B cell (primary cell): Measurements from ENCODE around the gene PELI2.

Experiments used
- EZH2 ChIP-seq: IDR thresholded peaks from 2 replicates; pipeline ENCODE4 v1.6.1; 2012; ENCODE audit warnings: borderline replicate concordance, low read depth, mild to moderate bottlenecking, moderate library complexity, low read length; ENCODE audit not compliant: insufficient read depth, poor library complexity, severe bottlenecking
- TF ChIP-seq, protein P1 (sequence below): fragments of 200-600 bp; IDR thresholded peaks from one replicate; pipeline ENCODE4 v1.8.0; 2022; ENCODE audit warnings: antibody characterized with exemption, mild to moderate bottlenecking

GRCh38 chr14:56121816-56122215 lies 3.6 kb downstream of the PELI2 start:
- TF ChIP-seq, protein P1, sequence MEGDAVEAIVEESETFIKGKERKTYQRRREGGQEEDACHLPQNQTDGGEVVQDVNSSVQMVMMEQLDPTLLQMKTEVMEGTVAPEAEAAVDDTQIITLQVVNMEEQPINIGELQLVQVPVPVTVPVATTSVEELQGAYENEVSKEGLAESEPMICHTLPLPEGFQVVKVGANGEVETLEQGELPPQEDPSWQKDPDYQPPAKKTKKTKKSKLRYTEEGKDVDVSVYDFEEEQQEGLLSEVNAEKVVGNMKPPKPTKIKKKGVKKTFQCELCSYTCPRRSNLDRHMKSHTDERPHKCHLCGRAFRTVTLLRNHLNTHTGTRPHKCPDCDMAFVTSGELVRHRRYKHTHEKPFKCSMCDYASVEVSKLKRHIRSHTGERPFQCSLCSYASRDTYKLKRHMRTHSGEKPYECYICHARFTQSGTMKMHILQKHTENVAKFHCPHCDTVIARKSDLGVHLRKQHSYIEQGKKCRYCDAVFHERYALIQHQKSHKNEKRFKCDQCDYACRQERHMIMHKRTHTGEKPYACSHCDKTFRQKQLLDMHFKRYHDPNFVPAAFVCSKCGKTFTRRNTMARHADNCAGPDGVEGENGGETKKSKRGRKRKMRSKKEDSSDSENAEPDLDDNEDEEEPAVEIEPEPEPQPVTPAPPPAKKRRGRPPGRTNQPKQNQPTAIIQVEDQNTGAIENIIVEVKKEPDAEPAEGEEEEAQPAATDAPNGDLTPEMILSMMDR: no peak
- TF ChIP-seq EZH2: no peak
